Liver (tissue), 3 donors: ENCODE results near the gene SNCB.

ENCODE experiments used
- ATF3 ChIP-seq: IDR thresholded peaks from 2 replicates; pipeline ENCODE4 v1.6.1; 2016; ENCODE audit warnings: antibody characterized with exemption
- CTCF ChIP-seq: fragments of 150-350 bp; IDR thresholded peaks from 2 replicates; pipeline ENCODE4 v1.5.1; 2017; ENCODE audit warnings: improper control_type of control experiment, low read depth, low read length; ENCODE audit not compliant: missing input control
- EGR1 ChIP-seq, 2 donors: IDR thresholded peaks; 2 replicates each; pipeline ENCODE4 v1.6.1; 2016 to 2018; ENCODE audit warnings: antibody characterized with exemption in 2 of 2, low read depth in 2 of 2
- FOXA1 ChIP-seq: IDR thresholded peaks from 2 replicates; pipeline ENCODE4 v1.6.1; 2016; ENCODE audit warnings: antibody characterized with exemption
- FOXA2 ChIP-seq: IDR thresholded peaks from 2 replicates; pipeline ENCODE4 v1.6.1; 2016; ENCODE audit warnings: antibody characterized with exemption
- JUND ChIP-seq, 2 donors: IDR thresholded peaks; 2 replicates each; pipeline ENCODE4 v1.6.1; 2016; ENCODE audit warnings: antibody characterized with exemption in 2 of 2
- MAX ChIP-seq: IDR thresholded peaks from 2 replicates; pipeline ENCODE4 v1.6.1; 2016; ENCODE audit warnings: antibody characterized with exemption
- RAD21 ChIP-seq, 2 donors: IDR thresholded peaks; 2 replicates each; pipeline ENCODE4 v1.6.1; 2016; ENCODE audit warnings: antibody characterized with exemption in 2 of 2, mild to moderate bottlenecking in 2 of 2
- REST ChIP-seq: IDR thresholded peaks from 2 replicates; pipeline ENCODE4 v1.6.1; 2016; ENCODE audit warnings: antibody characterized with exemption, mild to moderate bottlenecking
- RXRA ChIP-seq, 2 donors: IDR thresholded peaks; 2 replicates each; pipeline ENCODE4 v1.6.1; 2017 to 2018; ENCODE audit warnings: antibody characterized with exemption in 2 of 2, mild to moderate bottlenecking in 1 of 2
- TAF1 ChIP-seq: conservative IDR thresholded peaks from 2 replicates; pipeline ENCODE4 v1.6.1; 2016; ENCODE audit warnings: antibody characterized with exemption, mild to moderate bottlenecking
- YY1 ChIP-seq: IDR thresholded peaks from 2 replicates; pipeline ENCODE4 v1.6.1; 2016; ENCODE audit warnings: antibody characterized with exemption, mild to moderate bottlenecking
- ZBTB33 ChIP-seq: IDR thresholded peaks from 2 replicates; pipeline ENCODE4 v1.6.1; 2016; ENCODE audit warnings: antibody characterized with exemption
- donor health status: healthy.
- donor health status: healthy.

GRCh38 chr5:176665517-176665916, 35.2 kb upstream of the SNCB start:
- TF ChIP-seq CTCF (no peak), MAX (no peak), ATF3 (no peak), FOXA1 (no peak), RAD21 (IDR thresholded peaks at IDR 0.05) (no peak), YY1 (no peak), JUND (IDR thresholded peaks at IDR 0.05) (no peak), REST (no peak), EGR1 (IDR thresholded peaks at IDR 0.05; ENCODE audit: low read depth in 2 of 2) (no peak), ZBTB33 (no peak), FOXA2 (no peak), TAF1 (no peak), RXRA (IDR thresholded peaks at IDR 0.05) (no peak)
